Stomach (tissue), 4 donors: ENCODE results near the gene BCL11B.

Experiments
- CTCF ChIP-seq, 7 experiments: fragments of 450-650 bp in 4 of 7; fragments of 200-600 bp in 3 of 7; sonication (generic) in 3 of 7; IDR thresholded peaks; one replicate each; pipeline ENCODE4 v1.5.1; 2016 to 2019; ENCODE audit warnings: antibody characterized with exemption in 7 of 7, control low read depth in 2 of 7, mild to moderate bottlenecking in 1 of 7
- POLR2AphosphoS5 ChIP-seq, 3 donors: sonication (generic); formaldehyde crosslinking; IDR thresholded peaks; one replicate each; pipeline ENCODE4 v1.6.1; 2016; ENCODE audit warnings: antibody characterized with exemption in 3 of 3

GRCh38 chr14:99239661-99240092 is 32.3 kb downstream of the BCL11B start:
- TF ChIP-seq CTCF (IDR thresholded peaks at IDR 0.05) (no peak), POLR2AphosphoS5 (IDR thresholded peaks at IDR 0.05) (no peak)
